WTC11 (cell line): ENCODE results near the gene WDR64. TPM values are rescaled to one million over a fixed set of nuclear protein-coding genes. Genes with fewer than 3 reads are reported as not detected.

Experiments
- ATAC-seq: fragments of 200-7000 bp; cut with Tn5 transposase; 2 replicates; pipeline ENCODE4 v1.10.0; 2021; ENCODE audit warnings: mild to moderate bottlenecking, moderate library complexity
- CTCF ChIA-PET: fragments of 300-600 bp; sonication (Branson Sonifier 250); formaldehyde crosslinking; loops from one replicate; lab custom pipeline; 2021; ENCODE audit warnings: antibody characterized with exemption; lab: Charles Lee
- POLR2A ChIA-PET: fragments of 350-600 bp; sonication (Branson Sonifier 250); formaldehyde crosslinking; loops from one replicate; lab custom pipeline; 2021; ENCODE audit warnings: antibody characterized with exemption; lab: Charles Lee
- DNase-seq: peaks from one replicate; pipeline ENCODE4 v3.0.0; 2021; ENCODE audit warnings: low spot score
- H3K27ac Mint-ChIP-seq: 2 replicates; pipeline ENCODE4 v1.8.0; 2021; ENCODE audit warnings: mixed read lengths
- H3K27me3 Mint-ChIP-seq: 2 replicates; pipeline ENCODE4 v1.8.0; 2021; ENCODE audit warnings: low read depth, mild to moderate bottlenecking, moderate library complexity, mixed read lengths
- H3K36me3 Mint-ChIP-seq: 2 replicates; pipeline ENCODE4 v1.8.0; 2021; ENCODE audit warnings: mixed read lengths
- H3K4me1 Mint-ChIP-seq: 2 replicates; pipeline ENCODE4 v1.8.0; 2022; ENCODE audit warnings: mixed read lengths
- H3K4me3 Mint-ChIP-seq: 2 replicates; pipeline ENCODE4 v1.8.0; 2021; ENCODE audit warnings: mild to moderate bottlenecking, moderate library complexity, mixed read lengths
- H3K9me3 Mint-ChIP-seq: 2 replicates; pipeline ENCODE4 v1.8.0; 2021; ENCODE audit warnings: mixed read lengths
- AFF4 ChIP-seq: sonication (generic); formaldehyde crosslinking; IDR thresholded peaks from 2 replicates; pipeline ENCODE4 v1.8.1; 2023; ENCODE audit warnings: mild to moderate bottlenecking, missing genetic modification reagents, borderline replicate concordance
- CREM ChIP-seq: sonication (generic); formaldehyde crosslinking; IDR thresholded peaks from 2 replicates; pipeline ENCODE4 v1.8.1; 2022; ENCODE audit warnings: mild to moderate bottlenecking, missing genetic modification reagents, moderate library complexity
- E2F1 ChIP-seq: sonication (generic); formaldehyde crosslinking; IDR thresholded peaks from 2 replicates; pipeline ENCODE4 v1.8.0; 2022; ENCODE audit warnings: mild to moderate bottlenecking, missing genetic modification reagents
- E2F4 ChIP-seq: sonication (generic); formaldehyde crosslinking; IDR thresholded peaks from 2 replicates; pipeline ENCODE4 v1.8.1; 2022; ENCODE audit warnings: low read depth, mild to moderate bottlenecking, moderate library complexity, missing genetic modification reagents, borderline replicate concordance
- E2F5 ChIP-seq: sonication (generic); formaldehyde crosslinking; IDR thresholded peaks from 2 replicates; pipeline ENCODE4 v1.8.1; 2022; ENCODE audit warnings: mild to moderate bottlenecking, moderate library complexity, missing genetic modification reagents
- ELF4 ChIP-seq: sonication (generic); formaldehyde crosslinking; IDR thresholded peaks from 2 replicates; pipeline ENCODE4 v1.8.1; 2022; ENCODE audit warnings: low read depth, mild to moderate bottlenecking, moderate library complexity, missing genetic modification reagents
- ERG ChIP-seq: fragments of 250-450 bp; sonication (Bioruptor Pico); IDR thresholded peaks from 2 replicates; pipeline ENCODE4 v1.8.0; 2021; ENCODE audit warnings: mild to moderate bottlenecking
- FOXK1 ChIP-seq: sonication (generic); formaldehyde crosslinking; IDR thresholded peaks from 2 replicates; pipeline ENCODE4 v1.8.0; 2022; ENCODE audit warnings: mild to moderate bottlenecking, moderate library complexity, missing genetic modification reagents
- GRHL2 ChIP-seq: fragments of 250-450 bp; sonication (Bioruptor Pico); IDR thresholded peaks from 2 replicates; pipeline ENCODE4 v1.8.0; 2022; ENCODE audit warnings: mild to moderate bottlenecking, moderate library complexity; ENCODE audit not compliant: insufficient replicate concordance, severe bottlenecking
- JUN ChIP-seq: sonication (generic); formaldehyde crosslinking; IDR thresholded peaks from 2 replicates; pipeline ENCODE4 v1.8.0; 2023; ENCODE audit warnings: mild to moderate bottlenecking, missing genetic modification reagents
- MXD4 ChIP-seq: fragments of 250-450 bp; sonication (Bioruptor Pico); IDR thresholded peaks from 2 replicates; pipeline ENCODE4 v1.8.0; 2021; ENCODE audit warnings: mild to moderate bottlenecking, moderate library complexity, borderline replicate concordance
- TEAD4 ChIP-seq: sonication (generic); formaldehyde crosslinking; IDR thresholded peaks from 2 replicates; pipeline ENCODE4 v1.8.0; 2022; ENCODE audit warnings: mild to moderate bottlenecking, missing genetic modification reagents
- ZNF232 ChIP-seq: sonication (generic); formaldehyde crosslinking; IDR thresholded peaks from 2 replicates; pipeline ENCODE4 v1.8.0; 2022; ENCODE audit warnings: mild to moderate bottlenecking, missing genetic modification reagents
- ZNF317 ChIP-seq: sonication (generic); formaldehyde crosslinking; IDR thresholded peaks from 2 replicates; pipeline ENCODE4 v1.8.1; 2023; ENCODE audit warnings: low read depth, mild to moderate bottlenecking, moderate library complexity, missing genetic modification reagents, borderline replicate concordance
- ZNF512 ChIP-seq: sonication (generic); formaldehyde crosslinking; IDR thresholded peaks from 2 replicates; pipeline ENCODE4 v1.8.1; 2022; ENCODE audit warnings: missing genetic modification reagents, borderline replicate concordance
- total RNA-seq: library from RNA; stranded (reverse); gene quantifications from 3 replicates; pipeline ENCODE4 v1.2.3, GENCODE V29; 2021
- TF ChIP-seq, protein P1 (sequence below): sonication (generic); formaldehyde crosslinking; conservative IDR thresholded peaks from 2 replicates; pipeline ENCODE4 v1.8.1; 2023; ENCODE audit warnings: mild to moderate bottlenecking, low read depth, missing genetic modification reagents, moderate library complexity
- TF ChIP-seq, protein P2 (sequence below): sonication (generic); formaldehyde crosslinking; IDR thresholded peaks from 2 replicates; pipeline ENCODE4 v1.8.0; 2022; ENCODE audit warnings: mild to moderate bottlenecking, missing genetic modification reagents

WDR64 gene
- total RNA-seq, 1 experiment from 2014 or later = not detected

DNA sequence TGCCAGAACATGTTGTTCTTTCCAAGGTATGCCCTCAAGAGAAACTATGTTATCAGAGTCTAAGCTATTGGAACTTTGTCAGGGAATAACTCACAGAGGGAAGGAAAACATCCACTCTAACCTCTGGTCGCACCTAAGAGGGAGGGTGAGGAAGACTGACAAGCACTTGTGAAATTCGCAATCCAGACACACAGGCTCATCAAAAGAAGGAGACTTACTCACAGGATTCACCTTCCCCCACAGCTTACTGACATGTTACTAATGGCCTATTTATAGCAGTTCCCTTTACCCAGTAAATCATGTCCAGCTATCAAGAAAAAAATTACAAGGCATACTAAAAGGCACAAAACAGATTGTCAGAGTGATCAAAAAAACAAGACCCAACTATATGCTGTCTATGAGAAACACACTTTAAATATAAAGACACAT, 36.9 kb downstream of the WDR64 start (continued):
- TF ChIP-seq E2F5 (CRISPR knock-in tag) (no peak), AFF4 (no peak), TEAD4 (CRISPR knock-in tag) (no peak), ZNF232 (CRISPR knock-in tag) (no peak), E2F1 (CRISPR knock-in tag) (no peak), GRHL2 (no peak), ZNF317 (CRISPR knock-in tag) (no peak), ZNF512 (CRISPR knock-in tag) (no peak)
- TF ChIP-seq, protein P1, sequence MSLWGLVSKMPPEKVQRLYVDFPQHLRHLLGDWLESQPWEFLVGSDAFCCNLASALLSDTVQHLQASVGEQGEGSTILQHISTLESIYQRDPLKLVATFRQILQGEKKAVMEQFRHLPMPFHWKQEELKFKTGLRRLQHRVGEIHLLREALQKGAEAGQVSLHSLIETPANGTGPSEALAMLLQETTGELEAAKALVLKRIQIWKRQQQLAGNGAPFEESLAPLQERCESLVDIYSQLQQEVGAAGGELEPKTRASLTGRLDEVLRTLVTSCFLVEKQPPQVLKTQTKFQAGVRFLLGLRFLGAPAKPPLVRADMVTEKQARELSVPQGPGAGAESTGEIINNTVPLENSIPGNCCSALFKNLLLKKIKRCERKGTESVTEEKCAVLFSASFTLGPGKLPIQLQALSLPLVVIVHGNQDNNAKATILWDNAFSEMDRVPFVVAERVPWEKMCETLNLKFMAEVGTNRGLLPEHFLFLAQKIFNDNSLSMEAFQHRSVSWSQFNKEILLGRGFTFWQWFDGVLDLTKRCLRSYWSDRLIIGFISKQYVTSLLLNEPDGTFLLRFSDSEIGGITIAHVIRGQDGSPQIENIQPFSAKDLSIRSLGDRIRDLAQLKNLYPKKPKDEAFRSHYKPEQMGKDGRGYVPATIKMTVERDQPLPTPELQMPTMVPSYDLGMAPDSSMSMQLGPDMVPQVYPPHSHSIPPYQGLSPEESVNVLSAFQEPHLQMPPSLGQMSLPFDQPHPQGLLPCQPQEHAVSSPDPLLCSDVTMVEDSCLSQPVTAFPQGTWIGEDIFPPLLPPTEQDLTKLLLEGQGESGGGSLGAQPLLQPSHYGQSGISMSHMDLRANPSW (CRISPR knock-in tag) = no peak

- DNase-seq = no peak
- CTCF ChIA-PET = no interaction called here
- Mint-ChIP-seq H3K27me3 (no peaks in the 10 kb centered on the region), H3K36me3 (no peaks in the 10 kb centered on the region), H3K4me1 (no peaks in the 10 kb centered on the region), H3K27ac (no peak overlapping the region), H3K4me3 (no peak overlapping the region), H3K9me3 (no peaks in the 10 kb centered on the region)
- POLR2A ChIA-PET = no interaction called here
- ATAC-seq = no peak
- TF ChIP-seq MXD4 (CRISPR knock-in tag) = no peak
- no peak for TF ChIP-seq CREM (CRISPR knock-in tag)
- no peak for TF ChIP-seq ZNF512 (CRISPR knock-in tag)
- no peak for TF ChIP-seq E2F4 (CRISPR knock-in tag)
- no peak for TF ChIP-seq FOXK1 (CRISPR knock-in tag)
- TF ChIP-seq, protein P2, sequence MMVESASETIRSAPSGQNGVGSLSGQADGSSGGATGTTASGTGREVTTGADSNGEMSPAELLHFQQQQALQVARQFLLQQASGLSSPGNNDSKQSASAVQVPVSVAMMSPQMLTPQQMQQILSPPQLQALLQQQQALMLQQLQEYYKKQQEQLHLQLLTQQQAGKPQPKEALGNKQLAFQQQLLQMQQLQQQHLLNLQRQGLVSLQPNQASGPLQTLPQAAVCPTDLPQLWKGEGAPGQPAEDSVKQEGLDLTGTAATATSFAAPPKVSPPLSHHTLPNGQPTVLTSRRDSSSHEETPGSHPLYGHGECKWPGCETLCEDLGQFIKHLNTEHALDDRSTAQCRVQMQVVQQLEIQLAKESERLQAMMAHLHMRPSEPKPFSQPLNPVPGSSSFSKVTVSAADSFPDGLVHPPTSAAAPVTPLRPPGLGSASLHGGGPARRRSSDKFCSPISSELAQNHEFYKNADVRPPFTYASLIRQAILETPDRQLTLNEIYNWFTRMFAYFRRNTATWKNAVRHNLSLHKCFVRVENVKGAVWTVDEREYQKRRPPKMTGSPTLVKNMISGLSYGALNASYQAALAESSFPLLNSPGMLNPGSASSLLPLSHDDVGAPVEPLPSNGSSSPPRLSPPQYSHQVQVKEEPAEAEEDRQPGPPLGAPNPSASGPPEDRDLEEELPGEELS (CRISPR knock-in tag) = no peak
- no peak for TF ChIP-seq ERG (CRISPR knock-in tag)
- no peak for TF ChIP-seq ELF4 (CRISPR knock-in tag)
- no peak for TF ChIP-seq JUN (CRISPR knock-in tag)
These were observed 43.4 kb downstream of the WDR64 start for GRCh38 chr1:241695246-241696171.
